ENCODE measurements around the gene HECTD4.

DNA sequence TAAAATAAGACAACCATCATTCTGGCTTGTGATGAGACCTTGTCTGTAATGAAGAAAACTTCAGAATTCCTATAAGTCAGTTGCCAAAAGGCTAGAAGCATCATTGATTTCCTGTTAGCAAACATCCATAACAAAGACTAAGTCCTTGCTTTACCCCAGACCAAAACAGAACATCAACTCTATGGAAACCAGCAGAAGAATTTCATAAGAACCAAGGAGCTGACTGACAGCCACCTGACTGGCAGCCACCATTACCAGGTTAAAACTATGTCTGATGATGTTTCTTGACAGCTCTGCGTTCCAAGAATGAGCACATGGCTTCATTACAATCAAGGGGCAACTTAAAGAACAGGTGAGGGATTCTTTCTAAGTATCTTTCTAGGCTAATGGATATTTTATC, 29.3 kb downstream of the HECTD4 start:
- TF ChIP-seq, protein P1, sequence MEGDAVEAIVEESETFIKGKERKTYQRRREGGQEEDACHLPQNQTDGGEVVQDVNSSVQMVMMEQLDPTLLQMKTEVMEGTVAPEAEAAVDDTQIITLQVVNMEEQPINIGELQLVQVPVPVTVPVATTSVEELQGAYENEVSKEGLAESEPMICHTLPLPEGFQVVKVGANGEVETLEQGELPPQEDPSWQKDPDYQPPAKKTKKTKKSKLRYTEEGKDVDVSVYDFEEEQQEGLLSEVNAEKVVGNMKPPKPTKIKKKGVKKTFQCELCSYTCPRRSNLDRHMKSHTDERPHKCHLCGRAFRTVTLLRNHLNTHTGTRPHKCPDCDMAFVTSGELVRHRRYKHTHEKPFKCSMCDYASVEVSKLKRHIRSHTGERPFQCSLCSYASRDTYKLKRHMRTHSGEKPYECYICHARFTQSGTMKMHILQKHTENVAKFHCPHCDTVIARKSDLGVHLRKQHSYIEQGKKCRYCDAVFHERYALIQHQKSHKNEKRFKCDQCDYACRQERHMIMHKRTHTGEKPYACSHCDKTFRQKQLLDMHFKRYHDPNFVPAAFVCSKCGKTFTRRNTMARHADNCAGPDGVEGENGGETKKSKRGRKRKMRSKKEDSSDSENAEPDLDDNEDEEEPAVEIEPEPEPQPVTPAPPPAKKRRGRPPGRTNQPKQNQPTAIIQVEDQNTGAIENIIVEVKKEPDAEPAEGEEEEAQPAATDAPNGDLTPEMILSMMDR (conservative IDR thresholded peaks at IDR 0.05 in 1 of 2, IDR thresholded peaks at IDR 0.05 in 1 of 2; ENCODE audit: extremely low read depth in 1 of 2, insufficient read depth in 1 of 2, low read depth in 1 of 2, low read length in 2 of 2), result no peak
- TF ChIP-seq EZH2 (IDR thresholded peaks at IDR 0.05; ENCODE audit: borderline replicate concordance, low read length), result no peak
